Pancreas (tissue), 10 donors: ENCODE results near the gene MSI2. TPM values are rescaled to one million over a fixed set of nuclear protein-coding genes. Genes with fewer than 3 reads are reported as not detected.

Experiments
- ATAC-seq, 4 donors: fragments of 200-7000 bp; cut with Tn5 transposase; one replicate each; pipeline versions ENCODE4 v1.8.0 to v1.9.1; 2020; ENCODE audit warnings: mild to moderate bottlenecking in 4 of 4, moderate library complexity in 4 of 4
- DNase-seq, 6 donors: peaks; one replicate each; pipeline ENCODE4 v3.0.0-alpha.2; 2020
- FAIRE-seq: peaks from 2 replicates; lab custom pipeline; 2012; peaks lifted over from hg19 to GRCh38; lab: Jason Lieb, UNC
- H3K27ac ChIP-seq, 4 donors: fragments of 200-600 bp; sonication (generic); 1 replicate in 3 of 4; 2 replicates in 1 of 4; pipeline versions ENCODE4 v1.5.0 to v1.8.0; 2020
- H3K27me3 ChIP-seq, 4 donors: fragments of 200-600 bp; one replicate each; pipeline ENCODE4 v1.8.0; 2021
- H3K36me3 ChIP-seq, 3 donors: fragments of 200-600 bp; sonication (generic) in 1 of 3; one replicate each; pipeline versions ENCODE4 v1.5.0 to v1.8.0; 2020 to 2021
- H3K4me1 ChIP-seq, 3 donors: fragments of 200-600 bp; one replicate each; pipeline ENCODE4 v1.8.0; 2021
- H3K4me3 ChIP-seq, 4 donors: fragments of 200-600 bp; sonication (generic) in 2 of 4; one replicate each; pipeline versions ENCODE4 v1.5.0 to v1.8.0; 2020 to 2021
- H3K9me3 ChIP-seq, 4 donors: fragments of 200-600 bp; one replicate each; pipeline ENCODE4 v1.8.0; 2021
- WGBS, 2 donors: extraction: QIAGEN DNeasy Blood & Tissue Kit; methylation state at CpG; one replicate each; pipeline ENCODE4 v1.1.7; 2013; 5-methylcytosine and 5-hydroxymethylcytosine counted together
- intact Hi-C, 3 donors: fragments of 100-400 bp; cut with DNase I; formaldehyde crosslinking; loops; one replicate each; pipeline versions ENCODE4 v1.11.1 to v1.14.2; 2022
- polyA plus RNA-seq, 2 donors: library from polyadenylated mRNA; stranded (reverse); fragments of 200-250 nt; gene quantifications; one replicate each; pipeline ENCODE4 v1.2.3, GENCODE V29; 2013
- total RNA-seq, 6 donors: library from RNA; stranded (reverse); fragmentation: NEBNext Ultra II Directional in 4 of 6; extraction: Animal tissue kit (Norgen Biotek cat#: 25700) in 4 of 6; gene quantifications; one replicate each; pipeline versions ENCODE4 v1.2.1 to v1.2.4, GENCODE V29; 2021 to 2023
- TF ChIP-seq, protein P1 (sequence below), 4 donors: fragments of 200-600 bp; sonication (generic) in 3 of 4; IDR thresholded peaks; one replicate each; pipeline versions ENCODE4 v1.5.0 to v1.8.0; 2021; ENCODE audit warnings: antibody characterized with exemption in 4 of 4
- donor health status: healthy with polysubstance abuse.
- donor health status: DM: no; HTN: no; CAD: no; lungs with moderate emphysema.
- donor health status: DM: no; HTN: no; CAD: no.
- donor health status: control.
- donor health status: control.
- donor health status: Bipolar disorder and iron deficiency.
- donor health status: DM: yes; HTN: yes; CAD: no.
- donor health status: DM: no; HTN: no; CAD: no.
- donor health status: DM: no; HTN: no; CAD: no.
- donor health status: DM: yes; HTN: yes; CAD: no.

The MSI2 gene
- total and polyA plus RNA-seq, 8 donors: 10.4 to 48.9 (median 30.1) TPM

DNA sequence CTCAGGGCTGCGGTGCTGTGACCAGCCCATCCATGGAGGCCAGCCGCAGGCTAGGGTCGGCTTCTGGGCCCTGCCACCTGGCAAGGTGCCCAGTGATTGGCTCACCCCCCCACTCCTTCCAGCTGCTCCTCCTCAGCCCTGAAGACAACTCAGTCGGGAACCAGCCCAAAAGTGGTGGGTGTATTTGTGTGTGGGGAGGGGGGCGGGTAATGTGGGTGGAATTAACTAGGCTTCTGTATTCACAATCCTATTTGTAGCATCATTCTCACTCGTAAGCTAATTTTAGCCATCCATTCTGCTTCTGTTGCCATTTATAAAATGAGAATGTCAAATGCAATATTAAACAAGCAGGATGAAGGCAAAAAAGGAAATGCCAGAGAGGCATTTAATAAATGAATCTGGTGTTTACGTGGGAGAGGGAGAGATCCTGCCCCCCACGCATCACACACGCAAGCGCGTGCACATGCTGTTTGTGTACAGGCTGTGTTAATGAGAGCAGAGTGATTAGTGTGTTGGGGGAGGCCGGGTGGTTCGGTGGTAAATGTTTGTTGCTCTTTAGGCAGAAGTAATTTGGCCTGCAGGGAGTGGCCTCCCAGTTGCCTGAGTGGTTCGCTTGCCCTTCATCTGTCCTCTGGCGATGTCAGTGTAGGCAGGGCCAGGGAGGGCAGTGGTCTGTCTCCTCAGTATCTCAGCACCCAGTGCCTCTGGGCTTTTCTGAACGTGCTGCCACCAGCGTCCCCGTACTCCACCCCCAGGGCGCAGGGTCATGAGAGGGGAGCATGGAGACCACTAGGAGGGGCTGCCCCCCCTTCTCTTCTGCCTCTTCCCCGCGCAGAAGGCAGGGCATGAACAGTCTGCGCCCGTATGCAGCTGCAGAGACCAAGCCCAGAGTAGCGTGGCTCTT is 348.7 kb downstream of the MSI2 start:
- DNase-seq (peak in 3 of 6 donors; percentile 24 to 57 (median 36)), ATAC-seq (peak; percentile 37 to 81 (median 62)), FAIRE-seq (no peak)
- intact Hi-C loops: no loop called here
- H3K9me3 ChIP-seq: no peaks in the 10 kb centered on the region
- WGBS, 2 donors: 59 to 66% methylated on average over 24 of the region's 24 CpGs
- no peaks in the 10 kb centered on the region for H3K27me3 ChIP-seq
- H3K4me1 ChIP-seq: peaks cover 0 to 12% (median 8%) of the 10 kb centered on the region in 3 donors
- TF ChIP-seq, protein P1, sequence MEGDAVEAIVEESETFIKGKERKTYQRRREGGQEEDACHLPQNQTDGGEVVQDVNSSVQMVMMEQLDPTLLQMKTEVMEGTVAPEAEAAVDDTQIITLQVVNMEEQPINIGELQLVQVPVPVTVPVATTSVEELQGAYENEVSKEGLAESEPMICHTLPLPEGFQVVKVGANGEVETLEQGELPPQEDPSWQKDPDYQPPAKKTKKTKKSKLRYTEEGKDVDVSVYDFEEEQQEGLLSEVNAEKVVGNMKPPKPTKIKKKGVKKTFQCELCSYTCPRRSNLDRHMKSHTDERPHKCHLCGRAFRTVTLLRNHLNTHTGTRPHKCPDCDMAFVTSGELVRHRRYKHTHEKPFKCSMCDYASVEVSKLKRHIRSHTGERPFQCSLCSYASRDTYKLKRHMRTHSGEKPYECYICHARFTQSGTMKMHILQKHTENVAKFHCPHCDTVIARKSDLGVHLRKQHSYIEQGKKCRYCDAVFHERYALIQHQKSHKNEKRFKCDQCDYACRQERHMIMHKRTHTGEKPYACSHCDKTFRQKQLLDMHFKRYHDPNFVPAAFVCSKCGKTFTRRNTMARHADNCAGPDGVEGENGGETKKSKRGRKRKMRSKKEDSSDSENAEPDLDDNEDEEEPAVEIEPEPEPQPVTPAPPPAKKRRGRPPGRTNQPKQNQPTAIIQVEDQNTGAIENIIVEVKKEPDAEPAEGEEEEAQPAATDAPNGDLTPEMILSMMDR (IDR thresholded peaks at IDR 0.05): no peak
- peak overlapping the region; percentile 0 to 63 (median 54) for H3K27ac ChIP-seq
- H3K4me3 ChIP-seq: no peak overlapping the region
- H3K36me3 ChIP-seq: no peaks in the 10 kb centered on the region

DNA sequence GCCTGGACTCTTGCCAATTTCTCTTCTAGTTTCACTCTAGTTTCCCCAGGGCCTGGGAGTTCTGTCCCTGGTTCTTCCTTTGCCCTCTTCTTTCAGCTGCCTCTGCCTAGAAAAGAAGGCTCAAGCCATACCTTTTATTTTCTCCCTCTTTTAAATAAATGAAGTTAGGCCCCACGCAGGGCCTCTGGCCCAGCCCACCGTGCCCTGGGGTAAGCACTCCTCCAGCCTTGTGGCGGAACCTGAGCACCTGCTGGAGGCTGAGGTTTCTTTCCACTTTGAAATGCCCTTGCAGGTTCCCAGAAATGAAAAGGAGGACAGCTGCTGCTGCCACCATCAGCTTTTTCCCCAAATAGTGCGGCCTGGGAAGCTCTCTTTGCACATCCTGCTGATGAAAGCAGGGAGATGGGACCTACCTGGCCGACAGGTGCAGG is 349.4 kb downstream of the MSI2 start:
- H3K9me3 ChIP-seq: no peaks in the 10 kb centered on the region
- H3K36me3 ChIP-seq: no peaks in the 10 kb centered on the region
- TF ChIP-seq, protein P1 (IDR thresholded peaks at IDR 0.05): no peak
- intact Hi-C loops: no loop called here
- FAIRE-seq (no peak), DNase-seq (peak in 1 of 6 donors; percentile 43), ATAC-seq (peak in 1 of 4 donors; percentile 11)
- no peak overlapping the region for H3K4me3 ChIP-seq
- 82% methylated on average over 5 of the region's 5 CpGs for WGBS, 2 donors
- H3K27ac ChIP-seq: peak overlapping the region; percentile 0 to 63 (median 54)
- H3K4me1 ChIP-seq: peaks cover 0 to 12% (median 8%) of the 10 kb centered on the region in 3 donors
- H3K27me3 ChIP-seq: no peaks in the 10 kb centered on the region

DNA sequence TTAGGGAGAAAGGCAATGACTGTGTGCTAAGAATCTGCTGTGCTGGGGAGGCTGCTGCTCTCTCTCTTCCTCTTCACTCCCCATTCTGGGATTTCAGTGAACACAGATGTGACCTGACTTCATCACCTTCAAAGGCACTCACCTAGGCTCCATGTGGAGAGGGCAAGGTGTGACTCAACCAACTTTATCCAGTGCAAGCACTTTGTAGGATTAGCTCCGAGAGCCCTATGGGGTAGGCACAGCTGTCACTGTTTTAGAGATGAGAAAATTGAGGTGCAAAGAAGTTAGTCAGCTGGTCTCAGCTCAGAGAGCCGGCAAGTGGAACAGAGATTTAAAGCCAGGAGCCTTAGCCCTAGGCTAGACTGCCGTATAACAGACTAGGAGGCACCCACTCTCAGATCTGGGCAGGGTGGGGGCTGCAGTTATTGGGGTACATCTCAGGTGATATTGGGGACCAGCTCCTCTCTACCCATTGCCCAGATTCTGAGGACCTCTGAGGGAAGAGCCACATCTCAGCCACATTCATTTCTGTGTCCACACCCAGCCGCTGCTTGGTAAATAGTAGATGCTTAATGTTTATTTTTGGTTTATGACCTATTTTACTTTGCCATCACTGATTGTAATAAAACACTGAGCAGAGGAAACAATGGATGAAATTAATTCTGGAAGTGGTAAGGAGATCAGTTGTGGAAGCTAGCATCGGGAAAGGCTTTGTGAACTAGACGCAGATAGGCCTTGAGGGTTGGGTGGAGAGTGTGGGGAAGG is 350.0 kb downstream of the MSI2 start:
- peak in 1 of 4 donors; percentile 10 for ATAC-seq
- Histone ChIP-seq H3K36me3 (no peaks in the 10 kb centered on the region), H3K4me1 (peaks cover 0 to 12% (median 8%) of the 10 kb centered on the region in 3 donors), H3K27me3 (no peaks in the 10 kb centered on the region), H3K9me3 (no peaks in the 10 kb centered on the region), H3K4me3 (no peak overlapping the region), H3K27ac (peak overlapping the region in 2 of 4 donors; percentile 58 to 63)
- 92 to 96% methylated on average over 6 of the region's 6 CpGs for WGBS, 2 donors
- TF ChIP-seq, protein P1 (IDR thresholded peaks at IDR 0.05): no peak
- intact Hi-C loops: no loop called here
- peak in 1 of 6 donors; percentile 21 for DNase-seq
- no peak for FAIRE-seq

DNA sequence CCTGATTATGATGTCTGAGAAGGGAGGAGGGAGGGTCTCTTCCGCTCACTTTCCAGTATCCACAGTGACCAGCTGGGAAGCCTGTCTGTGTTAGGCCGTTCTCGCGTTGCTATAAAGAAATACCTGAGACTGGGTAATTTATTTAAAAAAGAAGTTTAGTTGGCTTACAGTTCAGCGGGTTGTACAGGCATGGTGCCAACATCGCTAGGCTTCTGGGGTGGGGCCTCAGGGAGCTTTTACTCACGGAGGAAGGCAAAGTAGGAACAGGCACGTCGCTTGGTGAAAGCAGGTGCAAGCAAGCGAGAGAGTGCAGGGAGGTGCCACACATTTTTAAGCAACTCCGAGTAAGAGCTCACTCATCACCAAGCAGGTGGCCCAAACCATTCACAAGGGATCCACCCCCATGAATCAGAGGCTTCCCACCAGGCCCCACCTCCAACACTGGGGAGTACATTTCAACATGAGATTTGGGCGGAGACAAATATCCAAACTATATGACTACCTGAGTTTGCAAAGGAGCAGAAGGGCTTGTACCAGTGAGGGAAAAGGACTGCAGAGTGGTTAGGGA is 351.3 kb downstream of the MSI2 start:
- Histone ChIP-seq H3K27ac (peak overlapping the region in 2 of 4 donors; percentile 47 to 69), H3K4me1 (peaks cover 0 to 12% (median 8%) of the 10 kb centered on the region in 3 donors), H3K36me3 (no peaks in the 10 kb centered on the region), H3K9me3 (no peaks in the 10 kb centered on the region), H3K4me3 (no peak overlapping the region), H3K27me3 (no peaks in the 10 kb centered on the region)
- ATAC-seq: no peak
- intact Hi-C loops: no loop called here
- TF ChIP-seq, protein P1 (IDR thresholded peaks at IDR 0.05): no peak
- 86 to 88% methylated on average over 12 of the region's 12 CpGs for WGBS, 2 donors
- FAIRE-seq: no peak
- DNase-seq: peak in 1 of 6 donors; percentile 45
